SU-DHL-6 (cell line): ENCODE measurements around the gene NSMCE1.

Experiments
- EZH2phosphoT487 ChIP-seq: fragments of 200-600 bp; sonication (generic), shearing (Covaris generic); conservative IDR thresholded peaks from 2 replicates; pipeline ENCODE4 v1.6.1; 2018; ENCODE audit warnings: mild to moderate bottlenecking, antibody characterized with exemption, low read length, moderate library complexity, mixed read lengths
- TF ChIP-seq, protein P1 (sequence below): fragments of 200-600 bp; sonication (generic); IDR thresholded peaks from one replicate; pipeline ENCODE4 v1.5.1; 2017; ENCODE audit warnings: antibody characterized with exemption, mild to moderate bottlenecking, low read length, moderate library complexity; ENCODE audit not compliant: insufficient read depth, poor library complexity, severe bottlenecking

DNA sequence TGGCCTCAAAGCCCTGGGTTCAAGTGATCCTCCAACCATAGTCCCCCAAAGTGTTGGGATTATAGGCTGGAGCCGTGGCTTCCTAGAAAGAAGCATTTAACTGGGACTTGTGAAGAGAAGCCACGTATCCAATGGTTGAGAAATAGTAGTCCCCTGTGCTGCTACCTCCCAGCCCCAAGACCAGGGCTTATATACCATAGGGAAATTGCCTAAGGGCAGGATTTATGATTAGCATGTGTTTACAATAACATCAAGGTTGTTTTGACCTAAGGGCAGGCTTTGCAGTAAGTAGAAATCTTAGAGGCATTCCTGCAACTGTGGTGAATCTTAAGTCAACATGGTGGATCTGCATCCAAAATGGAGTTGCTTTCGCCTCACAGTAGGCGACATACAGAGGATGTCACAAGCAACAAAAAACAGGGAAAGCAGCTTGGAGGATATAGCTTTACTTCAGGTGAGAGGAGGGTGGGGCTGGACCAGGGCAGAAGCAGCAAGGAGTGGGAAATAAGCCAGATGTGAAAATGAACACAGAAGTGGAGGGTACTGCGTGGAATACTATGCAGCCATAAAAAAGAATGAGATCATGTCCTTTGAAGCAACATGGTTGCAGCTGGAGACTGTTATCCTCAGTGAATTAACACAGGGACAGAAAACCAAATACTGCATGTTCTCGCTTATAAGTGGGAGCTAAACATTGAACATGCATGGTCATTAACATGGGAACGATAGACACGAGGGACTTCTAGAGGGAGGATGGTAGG lies 18.7 kb upstream of the NSMCE1 start:
- TF ChIP-seq, protein P1, sequence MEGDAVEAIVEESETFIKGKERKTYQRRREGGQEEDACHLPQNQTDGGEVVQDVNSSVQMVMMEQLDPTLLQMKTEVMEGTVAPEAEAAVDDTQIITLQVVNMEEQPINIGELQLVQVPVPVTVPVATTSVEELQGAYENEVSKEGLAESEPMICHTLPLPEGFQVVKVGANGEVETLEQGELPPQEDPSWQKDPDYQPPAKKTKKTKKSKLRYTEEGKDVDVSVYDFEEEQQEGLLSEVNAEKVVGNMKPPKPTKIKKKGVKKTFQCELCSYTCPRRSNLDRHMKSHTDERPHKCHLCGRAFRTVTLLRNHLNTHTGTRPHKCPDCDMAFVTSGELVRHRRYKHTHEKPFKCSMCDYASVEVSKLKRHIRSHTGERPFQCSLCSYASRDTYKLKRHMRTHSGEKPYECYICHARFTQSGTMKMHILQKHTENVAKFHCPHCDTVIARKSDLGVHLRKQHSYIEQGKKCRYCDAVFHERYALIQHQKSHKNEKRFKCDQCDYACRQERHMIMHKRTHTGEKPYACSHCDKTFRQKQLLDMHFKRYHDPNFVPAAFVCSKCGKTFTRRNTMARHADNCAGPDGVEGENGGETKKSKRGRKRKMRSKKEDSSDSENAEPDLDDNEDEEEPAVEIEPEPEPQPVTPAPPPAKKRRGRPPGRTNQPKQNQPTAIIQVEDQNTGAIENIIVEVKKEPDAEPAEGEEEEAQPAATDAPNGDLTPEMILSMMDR = no peak
- TF ChIP-seq EZH2phosphoT487 = no peak
